ENCODE data around the gene PQBP1.

PQBP1 gene

DNA sequence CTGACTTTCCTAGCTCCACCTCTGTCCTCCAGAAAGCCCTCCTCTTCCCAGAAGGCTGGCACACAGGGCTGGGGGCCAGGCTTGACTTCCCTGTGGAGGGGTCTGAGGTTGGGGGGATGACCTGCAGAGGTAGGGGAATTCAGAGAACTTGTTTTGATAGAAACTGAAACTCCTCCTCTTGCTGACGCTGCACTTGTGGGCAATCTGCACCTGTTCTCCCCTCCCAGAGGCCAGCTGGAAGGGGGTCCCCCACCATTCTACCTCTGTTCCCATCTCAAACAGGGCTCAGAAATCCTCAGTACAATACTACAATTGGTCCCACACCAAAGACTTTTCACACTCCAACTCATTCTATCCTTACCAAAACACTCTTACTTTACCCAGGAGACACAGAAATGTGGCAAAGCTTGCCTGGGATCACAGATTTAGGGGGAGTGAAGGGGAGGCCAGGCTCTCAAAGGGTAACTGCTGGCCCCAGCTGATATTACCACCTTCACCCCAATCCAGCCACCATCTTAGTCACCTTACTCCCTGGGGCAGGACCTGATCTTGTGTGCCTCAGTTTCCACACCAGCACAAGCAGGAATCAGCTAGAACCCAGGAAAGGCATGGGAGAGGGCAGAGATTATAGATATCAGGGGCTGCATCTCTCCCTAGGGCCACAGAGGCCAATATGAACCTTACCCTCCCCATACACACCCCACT is 41.1 kb downstream of the PQBP1 start:
- Histone ChIP-seq H3K27me3 (ENCODE audit: control insufficient read depth, insufficient read depth, low read length, poor library complexity, severe bottlenecking) (no peaks in the 10 kb centered on the region), H3K36me3 (ENCODE audit: control insufficient read depth, insufficient read depth, low read length) (peaks cover 6% of the 10 kb centered on the region), H3K27ac (ENCODE audit: insufficient read depth, low read depth, low read length, poor library complexity, severe bottlenecking) (no peak overlapping the region), H3K9me3 (ENCODE audit: control insufficient read depth, low read length) (no peaks in the 10 kb centered on the region), H3K4me1 (ENCODE audit: control insufficient read depth, insufficient read depth, low read length) (peaks cover 6% of the 10 kb centered on the region), H3K4me3 (ENCODE audit: insufficient read depth, low read depth, low read length) (no peak overlapping the region)
- 83 to 87% methylated on average over 1 of the region's 1 CpG for WGBS, 2 experiments

DNA sequence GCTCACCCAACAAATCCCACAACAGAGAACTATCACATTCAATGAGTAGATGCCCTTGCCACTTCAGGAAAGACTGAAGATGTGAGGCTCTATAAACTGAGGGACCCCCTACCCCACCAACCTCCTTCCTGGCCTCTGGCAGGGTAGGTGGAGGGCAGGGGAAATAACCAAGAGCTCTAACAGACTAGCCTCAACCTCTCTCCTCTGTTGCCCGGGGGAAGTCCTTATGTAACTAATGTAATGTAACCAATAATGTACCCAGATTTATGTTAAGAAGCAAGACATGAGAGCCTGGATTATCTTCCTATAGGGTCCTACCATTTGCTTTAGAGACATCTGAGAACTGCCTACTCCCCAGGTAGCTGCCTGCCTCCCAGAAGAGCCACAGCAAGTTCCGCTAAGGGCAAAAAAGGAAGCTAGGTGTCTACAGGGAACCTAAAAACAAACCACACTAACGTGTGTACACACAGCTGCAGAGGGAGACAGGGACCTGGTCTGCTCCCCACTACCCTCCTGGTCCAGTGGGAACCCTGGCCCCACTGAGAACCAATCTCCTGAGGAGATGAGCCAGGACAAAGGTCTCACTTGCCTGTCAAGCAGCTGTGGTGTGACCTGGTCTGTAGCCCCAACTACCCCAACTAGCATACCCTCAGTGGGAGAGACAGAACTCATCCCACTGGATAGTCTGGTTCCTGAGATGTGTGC is 41.9 kb downstream of the PQBP1 start:
- 88 to 95% methylated on average over 2 to 3 of the region's 3 CpGs for WGBS, 2 experiments
- no peaks in the 10 kb centered on the region for H3K9me3 ChIP-seq (ENCODE audit: control insufficient read depth, low read length)
- peaks cover 4% of the 10 kb centered on the region for H3K36me3 ChIP-seq (ENCODE audit: control insufficient read depth, insufficient read depth, low read length)
- H3K27ac ChIP-seq (ENCODE audit: insufficient read depth, low read depth, low read length, poor library complexity, severe bottlenecking) = no peak overlapping the region
- H3K4me1 ChIP-seq (ENCODE audit: control insufficient read depth, insufficient read depth, low read length) = peaks cover 6% of the 10 kb centered on the region
- H3K4me3 ChIP-seq (ENCODE audit: insufficient read depth, low read depth, low read length) = no peak overlapping the region
- H3K27me3 ChIP-seq (ENCODE audit: control insufficient read depth, insufficient read depth, low read length, poor library complexity, severe bottlenecking) = no peaks in the 10 kb centered on the region

DNA sequence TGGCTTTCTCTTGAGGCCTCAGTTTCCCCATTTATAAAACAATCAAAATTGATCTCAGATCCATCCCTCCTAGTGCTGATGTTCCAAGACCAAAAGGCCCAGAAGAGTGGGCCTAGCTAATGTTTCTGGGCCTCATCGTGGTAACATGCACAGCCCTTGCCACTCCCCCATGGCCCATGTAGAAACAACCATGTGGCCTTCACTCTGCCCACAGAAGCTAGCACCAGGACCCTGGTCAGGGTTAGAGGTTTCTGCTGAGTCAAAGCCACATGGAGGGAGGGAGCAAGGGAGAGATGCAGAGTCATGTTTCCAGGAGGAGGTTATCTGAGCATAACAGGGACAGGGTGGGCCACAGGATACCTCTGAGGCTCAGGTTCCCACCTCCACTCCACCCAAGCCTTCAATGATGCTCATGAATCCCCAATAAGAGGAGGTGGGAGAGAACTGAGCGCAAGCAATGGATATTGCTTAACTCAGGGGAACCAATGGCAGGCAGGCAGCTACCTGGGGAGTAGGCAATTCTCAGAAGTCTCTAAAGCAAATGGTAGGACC is 42.8 kb downstream of the PQBP1 start:
- 96 to 100% methylated on average over 2 of the region's 2 CpGs for WGBS, 2 experiments
- Histone ChIP-seq H3K27me3 (ENCODE audit: control insufficient read depth, insufficient read depth, low read length, poor library complexity, severe bottlenecking) (no peaks in the 10 kb centered on the region), H3K4me1 (ENCODE audit: control insufficient read depth, insufficient read depth, low read length) (peaks cover 6% of the 10 kb centered on the region), H3K27ac (ENCODE audit: insufficient read depth, low read depth, low read length, poor library complexity, severe bottlenecking) (no peak overlapping the region), H3K4me3 (ENCODE audit: insufficient read depth, low read depth, low read length) (no peak overlapping the region), H3K9me3 (ENCODE audit: control insufficient read depth, low read length) (no peaks in the 10 kb centered on the region), H3K36me3 (ENCODE audit: control insufficient read depth, insufficient read depth, low read length) (no peaks in the 10 kb centered on the region)

DNA sequence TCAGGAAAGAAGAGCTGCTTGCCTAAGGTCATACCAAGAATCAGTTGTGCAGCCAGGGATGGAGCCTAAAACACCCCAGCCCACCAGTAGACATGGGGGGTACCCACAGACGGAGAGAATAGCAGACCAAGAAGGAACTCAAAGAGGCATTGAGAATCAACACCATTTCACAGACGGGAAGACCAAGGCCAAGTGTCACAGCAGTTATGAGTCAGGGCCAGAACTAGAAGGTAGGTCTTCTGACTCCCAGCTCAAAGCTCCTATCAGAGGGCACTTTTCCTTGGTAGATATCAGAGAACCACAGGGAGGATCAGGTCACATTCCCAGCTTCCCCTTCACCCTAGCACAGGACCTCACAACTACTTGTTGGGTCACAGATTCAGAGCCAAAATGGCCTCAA is 45.2 kb downstream of the PQBP1 start:
- Histone ChIP-seq H3K27me3 (ENCODE audit: control insufficient read depth, insufficient read depth, low read length, poor library complexity, severe bottlenecking) (no peaks in the 10 kb centered on the region), H3K9me3 (ENCODE audit: control insufficient read depth, low read length) (no peaks in the 10 kb centered on the region), H3K36me3 (ENCODE audit: control insufficient read depth, insufficient read depth, low read length) (no peaks in the 10 kb centered on the region), H3K4me3 (ENCODE audit: insufficient read depth, low read depth, low read length) (no peak overlapping the region), H3K4me1 (ENCODE audit: control insufficient read depth, insufficient read depth, low read length) (no peaks in the 10 kb centered on the region), H3K27ac (ENCODE audit: insufficient read depth, low read depth, low read length, poor library complexity, severe bottlenecking) (no peak overlapping the region)
- WGBS, 2 experiments = 95 to 96% methylated on average over 2 of the region's 2 CpGs

DNA sequence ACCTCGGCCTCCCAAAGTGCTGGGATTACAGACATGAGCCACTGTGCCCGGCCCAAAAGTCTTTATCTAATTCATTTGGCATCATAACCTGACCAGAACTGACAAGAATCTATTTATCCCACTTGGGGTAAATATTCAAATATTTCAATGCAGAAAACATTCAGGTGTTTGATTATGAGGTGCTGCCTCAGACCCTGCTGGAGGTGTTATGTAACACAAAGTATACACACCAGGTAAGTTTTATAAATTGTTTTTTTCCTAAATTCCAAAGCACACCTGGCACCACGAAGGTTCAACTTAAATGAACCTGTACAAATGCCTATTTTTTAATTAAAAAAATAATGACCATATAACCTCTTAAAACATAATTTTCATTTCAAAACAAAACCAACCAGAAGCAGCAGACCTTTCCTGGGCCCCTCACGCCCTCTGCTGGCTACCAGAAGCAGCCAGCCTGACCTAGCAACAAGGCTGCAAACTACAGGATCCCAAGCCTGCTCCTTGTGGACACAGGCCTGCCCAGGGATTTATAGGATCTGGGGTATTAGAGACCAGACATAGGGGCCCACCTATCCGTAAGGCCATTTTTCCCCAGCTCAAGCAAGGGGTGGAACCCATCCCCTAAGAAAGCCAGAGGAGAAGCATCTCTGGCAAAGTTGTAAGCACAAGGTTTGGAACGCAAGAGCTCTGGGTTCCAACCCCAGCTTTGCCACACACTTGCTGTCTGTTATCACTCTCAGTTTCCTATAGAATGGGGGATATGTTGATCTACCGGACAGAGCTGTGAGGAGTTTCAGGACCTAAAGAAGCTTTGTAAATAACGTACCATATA is 48.0 kb downstream of the PQBP1 start:
- no peaks in the 10 kb centered on the region for H3K4me1 ChIP-seq (ENCODE audit: control insufficient read depth, insufficient read depth, low read length)
- H3K9me3 ChIP-seq (ENCODE audit: control insufficient read depth, low read length) = no peaks in the 10 kb centered on the region
- no peak overlapping the region for H3K27ac ChIP-seq (ENCODE audit: insufficient read depth, low read depth, low read length, poor library complexity, severe bottlenecking)
- 72 to 76% methylated on average over 7 of the region's 8 CpGs for WGBS, 2 experiments
- no peaks in the 10 kb centered on the region for H3K27me3 ChIP-seq (ENCODE audit: control insufficient read depth, insufficient read depth, low read length, poor library complexity, severe bottlenecking)
- no peaks in the 10 kb centered on the region for H3K36me3 ChIP-seq (ENCODE audit: control insufficient read depth, insufficient read depth, low read length)
- no peak overlapping the region for H3K4me3 ChIP-seq (ENCODE audit: insufficient read depth, low read depth, low read length)

DNA sequence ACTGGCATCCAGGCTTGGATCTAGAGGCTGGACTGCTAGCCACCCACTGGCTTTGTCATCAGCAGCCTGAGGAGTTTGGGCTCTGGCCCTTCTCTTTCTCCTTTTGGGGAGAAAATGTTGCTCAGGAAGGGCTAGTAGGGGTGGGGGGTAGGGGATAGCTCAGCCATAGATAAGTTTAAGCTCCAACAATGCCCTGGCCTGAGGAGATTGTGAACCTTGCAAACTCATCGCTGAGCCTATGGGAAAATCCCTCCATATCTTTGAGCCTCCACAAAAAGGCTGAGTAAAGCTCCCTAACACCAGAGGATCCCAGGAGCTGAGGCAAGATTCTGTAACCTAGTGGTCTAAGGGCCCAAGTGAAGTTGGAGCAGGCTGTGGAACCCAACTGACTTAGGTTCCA is 50.9 kb downstream of the PQBP1 start:
- Histone ChIP-seq H3K27me3 (ENCODE audit: control insufficient read depth, insufficient read depth, low read length, poor library complexity, severe bottlenecking) (no peaks in the 10 kb centered on the region), H3K36me3 (ENCODE audit: control insufficient read depth, insufficient read depth, low read length) (no peaks in the 10 kb centered on the region), H3K4me1 (ENCODE audit: control insufficient read depth, insufficient read depth, low read length) (no peaks in the 10 kb centered on the region), H3K4me3 (ENCODE audit: insufficient read depth, low read depth, low read length) (no peak overlapping the region), H3K9me3 (ENCODE audit: control insufficient read depth, low read length) (no peaks in the 10 kb centered on the region), H3K27ac (ENCODE audit: insufficient read depth, low read depth, low read length, poor library complexity, severe bottlenecking) (no peak overlapping the region)
- 95 to 100% methylated on average over 1 of the region's 1 CpG for WGBS, 2 experiments

Data from ectodermal cell (in vitro differentiated cells).